AG04450 (cell line): ENCODE results near the gene EDA. TPM values are rescaled to one million over a fixed set of nuclear protein-coding genes. Genes with fewer than 3 reads are reported as not detected.

Experiments used
- CTCF ChIA-PET: fragments of 300-600, 350-600 bp; formaldehyde crosslinking; extraction: SDS; loops from one replicate; lab custom pipeline; 2022; ENCODE audit warnings: antibody characterized with exemption, inconsistent platforms; lab: Charles Lee
- POLR2A ChIA-PET: fragments of 350-600 bp; formaldehyde crosslinking; extraction: SDS; loops from one replicate; lab custom pipeline; 2021; ENCODE audit warnings: antibody characterized with exemption, inconsistent platforms; lab: Yijun Ruan, JAX
- DNase-seq: peaks from one replicate; pipeline ENCODE4 v3.0.0-alpha.2; 2011; ENCODE audit warnings: low read depth, low spot score
- H3K27ac ChIP-seq: one replicate; pipeline ENCODE4 v1.5.1; 2012; ENCODE audit warnings: low read depth, low read length, control low read depth
- H3K27me3 ChIP-seq: one replicate; pipeline ENCODE4 v1.6.0; 2012; ENCODE audit warnings: low read length; ENCODE audit not compliant: control insufficient read depth, insufficient read depth
- H3K4me3 ChIP-seq: 2 replicates; pipeline ENCODE4 v1.5.1; 2011; ENCODE audit warnings: mild to moderate bottlenecking, low read depth, low read length, control low read depth
- H3K9me3 ChIP-seq: 2 replicates; pipeline ENCODE4 v1.5.1; 2012; ENCODE audit warnings: low read length; ENCODE audit not compliant: control insufficient read depth, insufficient read depth
- CTCF ChIP-seq: IDR thresholded peaks from 2 replicates; pipeline ENCODE4 v1.5.1; 2011; ENCODE audit warnings: low read depth, low read length, control low read depth, inconsistent platforms
- polyA plus RNA-seq: library from polyadenylated mRNA; depleted of rRNA; stranded (reverse); fragments of >200 nt; gene quantifications from 2 replicates; pipeline ENCODE4 v1.2.3, GENCODE V29; 2011

The EDA gene
- polyA plus RNA-seq, 1 experiment, result 0.02 TPM

- CTCF ChIA-PET, result no interaction called here
- DNase-seq, result no peak
- H3K27me3 ChIP-seq, result no peaks in the 10 kb centered on the region
Measured at GRCh38 chrX:70052895-70053615, 437.1 kb downstream of the EDA start.

GRCh38 chrX:70054391-70054790, 438.5 kb downstream of the EDA start:
- Histone ChIP-seq H3K27ac (no peak overlapping the region), H3K27me3 (no peaks in the 10 kb centered on the region), H3K9me3 (no peaks in the 10 kb centered on the region), H3K4me3 (no peak overlapping the region)
- DNase-seq, result no peak
- ChIA-PET POLR2A (no interaction called here), CTCF (no interaction called here)
- TF ChIP-seq CTCF, result no peak

More at GRCh38 chrX:70052895-70053615, 437.1 kb downstream of the EDA start:
- POLR2A ChIA-PET, result no interaction called here
- no peak overlapping the region for H3K27ac ChIP-seq
- TF ChIP-seq CTCF, result no peak
- H3K9me3 ChIP-seq, result no peaks in the 10 kb centered on the region
- H3K4me3 ChIP-seq, result no peak overlapping the region

GRCh38 chrX:70062076-70062475, 446.2 kb downstream of the EDA start, which contains the start of gene OTUD6A:
TSS of gene OTUD6A (plus strand) at chrX:70062457. CDS start at chrX:70062525, 68 bp downstream.
- no peak for DNase-seq
- no peak for TF ChIP-seq CTCF
- POLR2A ChIA-PET, result no interaction called here
- CTCF ChIA-PET, result no interaction called here
- Histone ChIP-seq H3K4me3 (no peak within 1 kb of the TSS), H3K9me3 (peaks cover 10% of the 10 kb centered on the region; the same call in 1 of the 2 replicates), H3K27ac (no peak within 1 kb of the TSS), H3K27me3 (no peaks in the 10 kb centered on the region)

- DNase-seq, result no peak
- CTCF ChIA-PET, result interaction anchor here (0.5 kb wide), 1 partner anchor 70 kb away, joined by 3 read pairs; the partner anchor contains the start of gene IGBP1
- Histone ChIP-seq H3K27ac (no peak overlapping the region), H3K4me3 (no peak overlapping the region), H3K9me3 (peaks cover 10% of the 10 kb centered on the region; the same call in 1 of the 2 replicates), H3K27me3 (no peaks in the 10 kb centered on the region)
- POLR2A ChIA-PET, result no interaction called here
- TF ChIP-seq CTCF, result no peak
Measured at GRCh38 chrX:70062961-70063550, 447.1 kb downstream of the EDA start.

GRCh38 chrX:70066646-70067045, 450.7 kb downstream of the EDA start:
- no peak for DNase-seq
- ChIA-PET POLR2A (no interaction called here), CTCF (no interaction called here)
- H3K9me3 ChIP-seq, result peaks cover 10% of the 10 kb centered on the region; the same call in 1 of the 2 replicates
- H3K27me3 ChIP-seq, result no peaks in the 10 kb centered on the region
- no peak for TF ChIP-seq CTCF
- H3K27ac ChIP-seq, result no peak overlapping the region
- no peak overlapping the region for H3K4me3 ChIP-seq
